IMR-90 (cell line): ENCODE data around the gene TBCD. TPM values are rescaled to one million over a fixed set of nuclear protein-coding genes. Genes with fewer than 3 reads are reported as not detected.

Experiments
- ATAC-seq: fragments of 200-7000 bp; cut with Tn5 transposase; 2 replicates; pipeline ENCODE4 v1.9.1; 2020; ENCODE audit warnings: low read depth, mild to moderate bottlenecking, moderate library complexity
- BruUV-seq: library from RNA; stranded (reverse); fragments of 400-500 nt; replicated peaks from 2 replicates; lab custom pipeline; 2021; lab: Mats Ljungman, UMichigan
- CTCF ChIA-PET: fragments of 300-600 bp; formaldehyde crosslinking; extraction: SDS; loops from one replicate; lab custom pipeline; 2021; ENCODE audit warnings: antibody characterized with exemption; lab: Yijun Ruan, JAX
- POLR2A ChIA-PET: fragments of 300-600 bp; sonication (Branson Sonifier 250); formaldehyde crosslinking; loops from one replicate; lab custom pipeline; 2022; ENCODE audit warnings: antibody characterized with exemption; ENCODE audit not compliant: unreplicated experiment; lab: Charles Lee
- DNase-seq: peaks from one replicate; pipeline ENCODE4 v3.0.0; 2013
- H2AFZ ChIP-seq: replicated peaks from 2 replicates; pipeline ENCODE3; 2013; ENCODE audit warnings: low read length, mild to moderate bottlenecking; ENCODE audit not compliant: poor library complexity
- H2AK5ac ChIP-seq: 2 replicates; pipeline ENCODE4 v1.6.1; 2013; ENCODE audit warnings: low read depth, low read length, inconsistent platforms
- H2AK9ac ChIP-seq: replicated peaks from 2 replicates; pipeline ENCODE3; 2013; ENCODE audit warnings: mild to moderate bottlenecking, low read depth, low read length, moderate library complexity; ENCODE audit not compliant: poor library complexity
- H2BK120ac ChIP-seq: 2 replicates; pipeline ENCODE4 v1.6.1; 2013; ENCODE audit warnings: low read depth, low read length, inconsistent platforms
- H2BK15ac ChIP-seq: 3 replicates; pipeline ENCODE4 v1.6.1; 2013; ENCODE audit warnings: low read depth, low read length, inconsistent platforms
- H2BK20ac ChIP-seq: 2 replicates; pipeline ENCODE4 v1.6.1; 2013; ENCODE audit warnings: low read depth, mild to moderate bottlenecking, inconsistent platforms, low read length, moderate library complexity
- H2BK5ac ChIP-seq: 2 replicates; pipeline ENCODE4 v1.6.1; 2013; ENCODE audit warnings: mild to moderate bottlenecking, low read depth, low read length, inconsistent platforms; ENCODE audit not compliant: poor library complexity, severe bottlenecking
- H3K14ac ChIP-seq: replicated peaks from 2 replicates; pipeline ENCODE4 v1.6.1; 2013; ENCODE audit warnings: low read depth, low read length, inconsistent platforms
- H3K18ac ChIP-seq: 2 replicates; pipeline ENCODE4 v1.6.1; 2013; ENCODE audit warnings: low read depth, low read length, control low read depth
- H3K23ac ChIP-seq: 2 replicates; pipeline ENCODE4 v1.6.1; 2013; ENCODE audit warnings: low read depth, low read length, inconsistent platforms
- H3K27ac ChIP-seq: 2 replicates; pipeline ENCODE4 v1.5.1; 2013; ENCODE audit warnings: mild to moderate bottlenecking, control low read depth, low read length; ENCODE audit not compliant: insufficient read depth
- H3K27me3 ChIP-seq: 2 replicates; pipeline ENCODE4 v1.6.1; 2013; ENCODE audit warnings: low read length; ENCODE audit not compliant: control insufficient read depth, insufficient read depth
- H3K36me3 ChIP-seq: 2 replicates; pipeline ENCODE4 v1.6.1; 2013; ENCODE audit warnings: low read length, mixed read lengths; ENCODE audit not compliant: control insufficient read depth, insufficient read depth
- H3K4ac ChIP-seq: 2 replicates; pipeline ENCODE4 v1.6.1; 2013; ENCODE audit warnings: low read depth, low read length, inconsistent platforms
- H3K4me1 ChIP-seq: 2 replicates; pipeline ENCODE4 v1.6.1; 2013; ENCODE audit warnings: low read length, mixed read lengths; ENCODE audit not compliant: control insufficient read depth, insufficient read depth
- H3K4me2 ChIP-seq: 2 replicates; pipeline ENCODE4 v1.6.1; 2013; ENCODE audit warnings: low read depth, mild to moderate bottlenecking, control low read depth, low read length, moderate library complexity
- H3K4me3 ChIP-seq: 2 replicates; pipeline ENCODE4 v1.5.1; 2013; ENCODE audit warnings: low read depth, mild to moderate bottlenecking, control low read depth, low read length, moderate library complexity; ENCODE audit not compliant: insufficient read depth
- H3K56ac ChIP-seq: 2 replicates; pipeline ENCODE4 v1.6.1; 2013; ENCODE audit warnings: low read length, inconsistent platforms; ENCODE audit not compliant: insufficient read depth; ENCODE audit errors: extremely low read depth
- H3K79me1 ChIP-seq, 2 experiments: 2 replicates each; pipeline ENCODE4 v1.6.1; 2013; ENCODE audit warnings: low read length in 2 of 2, inconsistent platforms in 1 of 2, low read depth in 1 of 2
- H3K9ac ChIP-seq: 2 replicates; pipeline ENCODE4 v1.6.1; 2013; ENCODE audit warnings: low read depth, low read length, control low read depth
- H3K9me1 ChIP-seq: 2 replicates; pipeline ENCODE4 v1.6.1; 2013; ENCODE audit warnings: low read length, inconsistent platforms; ENCODE audit not compliant: insufficient read depth
- H3K9me3 ChIP-seq: 2 replicates; pipeline ENCODE4 v1.6.1; 2013; ENCODE audit warnings: low read length; ENCODE audit not compliant: control insufficient read depth, insufficient read depth
- H4K20me1 ChIP-seq: 2 replicates; pipeline ENCODE4 v1.6.1; 2013; ENCODE audit warnings: low read length, inconsistent platforms; ENCODE audit not compliant: insufficient read depth
- H4K5ac ChIP-seq: 2 replicates; pipeline ENCODE4 v1.6.1; 2013; ENCODE audit warnings: mild to moderate bottlenecking, low read depth, low read length, control low read depth
- H4K8ac ChIP-seq, 2 experiments: 2 replicates each; pipeline ENCODE4 v1.6.1; 2013; ENCODE audit warnings: low read depth in 2 of 2, low read length in 2 of 2, control low read depth in 1 of 2, inconsistent platforms in 1 of 2
- H4K91ac ChIP-seq: 2 replicates; pipeline ENCODE4 v1.6.1; 2013; ENCODE audit warnings: low read depth, low read length, inconsistent platforms; ENCODE audit not compliant: insufficient read depth
- CEBPB ChIP-seq: IDR thresholded peaks from 2 replicates; pipeline ENCODE4 v1.6.1; 2012; ENCODE audit warnings: low read depth, low read length, improper control_type of control experiment
- CHD1 ChIP-seq: IDR thresholded peaks from 2 replicates; pipeline ENCODE4 v1.6.1; 2012; ENCODE audit warnings: low read depth, low read length, improper control_type of control experiment
- ELK1 ChIP-seq: fragments of 150-350 bp; IDR thresholded peaks from 2 replicates; pipeline ENCODE4 v1.6.1; 2016; ENCODE audit warnings: low read depth, mild to moderate bottlenecking, low read length, moderate library complexity, borderline replicate concordance
- FOS ChIP-seq: fragments of 150-350 bp; IDR thresholded peaks from 2 replicates; pipeline ENCODE4 v1.6.1; 2016; ENCODE audit warnings: low read depth, low read length
- MAFK ChIP-seq: IDR thresholded peaks from 2 replicates; pipeline ENCODE4 v1.6.1; 2012; ENCODE audit warnings: low read depth, low read length, improper control_type of control experiment
- MAZ ChIP-seq: IDR thresholded peaks from 2 replicates; pipeline ENCODE4 v1.6.1; 2012; ENCODE audit warnings: low read depth, mild to moderate bottlenecking, low read length, improper control_type of control experiment, moderate library complexity, borderline replicate concordance
- NFE2L2 ChIP-seq: fragments of 150-350 bp; IDR thresholded peaks from 2 replicates; pipeline ENCODE4 v1.6.1; 2016; ENCODE audit warnings: low read depth, mild to moderate bottlenecking, low read length
- POLR2A ChIP-seq: IDR thresholded peaks from 2 replicates; pipeline ENCODE4 v1.6.1; 2012; ENCODE audit warnings: mild to moderate bottlenecking, low read depth, low read length
- RAD21 ChIP-seq: IDR thresholded peaks from 2 replicates; pipeline ENCODE4 v1.6.1; 2012; ENCODE audit warnings: low read length, improper control_type of control experiment
- RCOR1 ChIP-seq: IDR thresholded peaks from 2 replicates; pipeline ENCODE4 v1.6.1; 2012; ENCODE audit warnings: mild to moderate bottlenecking, low read length, improper control_type of control experiment; ENCODE audit not compliant: insufficient replicate concordance
- RFX5 ChIP-seq: IDR thresholded peaks from 2 replicates; pipeline ENCODE4 v1.8.0; 2012; ENCODE audit warnings: low read depth, mild to moderate bottlenecking, low read length, moderate library complexity
- SMC3 ChIP-seq: fragments of 150-350 bp; IDR thresholded peaks from 2 replicates; pipeline ENCODE4 v1.6.1; 2016; ENCODE audit warnings: low read depth, mild to moderate bottlenecking, antibody characterized with exemption, low read length, moderate library complexity
- WGBS, 2 experiments: methylation state at CpG; one replicate each; pipeline versions ENCODE4 v1.1.5 to v1.1.7; 2013; ENCODE audit warnings: missing lambda C conversion rate in 2 of 2; ENCODE audit not compliant: insufficient read length in 1 of 2; ENCODE audit errors: extremely low coverage in 2 of 2; 5-methylcytosine and 5-hydroxymethylcytosine counted together
- dilution Hi-C: fragments of 300-500 bp; cut with HindIII; formaldehyde crosslinking; loops from one replicate; pipeline ENCODE4 v1.14.3; 2018; ENCODE audit warnings: low sequenced_read_pairs; ENCODE audit not compliant: unreplicated experiment
- in situ Hi-C: fragments of 300-500 bp; cut with MboI; formaldehyde crosslinking; loops from 3 replicates; pipeline ENCODE4 v1.14.3; 2019; ENCODE audit warnings: low sequenced_read_pairs, inconsistent platforms, mixed read lengths
- intact Hi-C: fragments of 100-400 bp; cut with micrococcal nuclease; formaldehyde crosslinking; loops from 2 replicates; pipeline ENCODE4 v1.10.0; 2022
- polyA plus RNA-seq, 3 experiments: library from polyadenylated mRNA; depleted of rRNA; stranded (reverse); fragments of >200 nt; gene quantifications; 2 replicates each; pipeline ENCODE4 v1.2.3, GENCODE V29; 2012; ENCODE audit warnings: low replicate concordance in 1 of 3
- total RNA-seq: library from RNA; depleted of rRNA; stranded (reverse); fragments of >200 nt; gene quantifications from 2 replicates; pipeline ENCODE4 v1.2.3, GENCODE V29; 2012

Gene TBCD
- total and polyA plus RNA-seq, 2 of the 4 experiments (the other 2 are of a cell fraction) = 21.9 to 54.5 TPM

DNA sequence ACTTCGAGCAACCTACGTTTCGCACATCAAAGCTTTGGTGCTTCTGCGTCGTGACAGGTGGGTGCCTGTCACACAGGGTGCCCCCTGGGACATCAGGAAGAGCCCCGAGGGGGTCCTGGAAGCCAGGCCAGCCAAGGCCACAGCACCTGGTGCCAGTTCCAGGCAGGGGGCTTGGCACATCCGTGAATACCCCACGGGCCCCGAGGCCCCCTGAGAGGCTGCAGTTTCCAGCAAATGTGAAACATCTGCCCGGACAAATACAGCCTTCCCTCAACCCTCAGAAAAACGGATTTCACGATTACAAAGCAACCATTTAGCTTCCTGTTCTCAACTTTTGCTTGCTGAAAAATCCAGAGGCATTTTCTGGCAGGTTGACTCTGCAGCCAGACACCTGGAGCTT lies 218.2 kb downstream of the TBCD start:
- no peak for ATAC-seq
- WGBS, 2 experiments = 33% methylated on average over 1 of the region's 12 CpGs; no CpG with 5 or more reads in 1 of the 2 experiments
- no peak overlapping the region for H3K18ac ChIP-seq

More for the DNA sequence above, 218.2 kb downstream of the TBCD start:
- Histone ChIP-seq H2AK5ac (no peak overlapping the region), H3K79me1 (no peaks in the 10 kb centered on the region), H2BK15ac (no peak overlapping the region), H3K14ac (no peak overlapping the region), H3K56ac (no peak overlapping the region), H3K9me3 (no peaks in the 10 kb centered on the region), H3K4ac (no peak overlapping the region), H4K91ac (no peak overlapping the region), H3K4me1 (peaks cover 2% of the 10 kb centered on the region; the same call in 1 of the 2 replicates), H2AFZ (no peak overlapping the region), H3K27ac (no peak overlapping the region), H3K9ac (no peak overlapping the region), H3K4me2 (no peak overlapping the region), H3K4me3 (no peak overlapping the region), H3K36me3 (no peaks in the 10 kb centered on the region), H2BK20ac (no peak overlapping the region), H3K23ac (no peak overlapping the region), H2BK5ac (no peak overlapping the region), H2BK120ac (no peak overlapping the region), H3K27me3 (no peaks in the 10 kb centered on the region), H4K20me1 (no peaks in the 10 kb centered on the region), H4K5ac (no peak overlapping the region), H3K9me1 (no peaks in the 10 kb centered on the region), H2AK9ac (no peak overlapping the region), H4K8ac (no peak overlapping the region)
- no TSS peak for BruUV-seq
- ChIA-PET POLR2A (no interaction called here), CTCF (interaction anchor here (1.0 kb wide), 1 partner anchor 188 kb away, joined by 3 read pairs; no protein-coding TSS in a partner anchor)
- dilution Hi-C loops = no loop called here
- in situ Hi-C loops = no loop called here
- TF ChIP-seq MAZ (no peak), CEBPB (no peak), ELK1 (no peak), FOS (no peak), CHD1 (no peak), MAFK (no peak), RCOR1 (no peak), RFX5 (no peak), SMC3 (no peak), NFE2L2 (no peak), POLR2A (no peak), RAD21 (no peak)
- DNase-seq = no peak
- intact Hi-C loops = no loop called here
